Measurements from ENCODE around the gene HSDL2. TPM values are rescaled to one million over a fixed set of nuclear protein-coding genes. Genes with fewer than 3 reads are reported as not detected.

Gene HSDL2
- total RNA-seq, 1 donor from 2014 or later, result 4.8 TPM

DNA sequence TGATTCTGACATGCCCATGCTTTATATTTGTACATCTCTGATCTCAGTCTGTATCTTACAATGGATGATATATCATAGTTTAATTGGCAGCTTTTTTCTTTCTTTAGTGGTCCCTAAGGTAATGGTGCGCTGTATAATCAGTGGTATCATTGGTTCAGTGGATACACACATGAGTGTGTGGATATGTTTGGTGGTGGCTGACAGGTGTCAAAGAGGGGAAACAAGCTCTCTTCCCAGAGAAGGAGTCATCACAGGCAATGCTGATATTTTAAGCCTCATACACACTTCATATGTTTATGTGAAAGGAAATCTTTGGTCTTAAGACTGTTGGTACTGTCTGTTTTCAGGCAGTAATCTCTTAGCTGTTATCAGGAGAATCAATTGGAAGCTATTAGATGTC, 54.6 kb downstream of the HSDL2 start:
- Mint-ChIP-seq H3K4me1 (ENCODE audit: low read depth, unreplicated experiment) (no peaks in the 10 kb centered on the region), H3K4me3 (ENCODE audit: unreplicated experiment) (no peak overlapping the region), H3K27ac (ENCODE audit: unreplicated experiment) (no peak overlapping the region), H3K9me3 (ENCODE audit: unreplicated experiment) (no peaks in the 10 kb centered on the region), H3K36me3 (ENCODE audit: unreplicated experiment) (no peaks in the 10 kb centered on the region), H3K27me3 (ENCODE audit: unreplicated experiment) (no peaks in the 10 kb centered on the region)
- TF ChIP-seq, protein P1, sequence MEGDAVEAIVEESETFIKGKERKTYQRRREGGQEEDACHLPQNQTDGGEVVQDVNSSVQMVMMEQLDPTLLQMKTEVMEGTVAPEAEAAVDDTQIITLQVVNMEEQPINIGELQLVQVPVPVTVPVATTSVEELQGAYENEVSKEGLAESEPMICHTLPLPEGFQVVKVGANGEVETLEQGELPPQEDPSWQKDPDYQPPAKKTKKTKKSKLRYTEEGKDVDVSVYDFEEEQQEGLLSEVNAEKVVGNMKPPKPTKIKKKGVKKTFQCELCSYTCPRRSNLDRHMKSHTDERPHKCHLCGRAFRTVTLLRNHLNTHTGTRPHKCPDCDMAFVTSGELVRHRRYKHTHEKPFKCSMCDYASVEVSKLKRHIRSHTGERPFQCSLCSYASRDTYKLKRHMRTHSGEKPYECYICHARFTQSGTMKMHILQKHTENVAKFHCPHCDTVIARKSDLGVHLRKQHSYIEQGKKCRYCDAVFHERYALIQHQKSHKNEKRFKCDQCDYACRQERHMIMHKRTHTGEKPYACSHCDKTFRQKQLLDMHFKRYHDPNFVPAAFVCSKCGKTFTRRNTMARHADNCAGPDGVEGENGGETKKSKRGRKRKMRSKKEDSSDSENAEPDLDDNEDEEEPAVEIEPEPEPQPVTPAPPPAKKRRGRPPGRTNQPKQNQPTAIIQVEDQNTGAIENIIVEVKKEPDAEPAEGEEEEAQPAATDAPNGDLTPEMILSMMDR (IDR thresholded peaks at IDR 0.05; ENCODE audit: partially characterized antibody, unreplicated experiment), result no peak
- no peak for DNase-seq

DNA sequence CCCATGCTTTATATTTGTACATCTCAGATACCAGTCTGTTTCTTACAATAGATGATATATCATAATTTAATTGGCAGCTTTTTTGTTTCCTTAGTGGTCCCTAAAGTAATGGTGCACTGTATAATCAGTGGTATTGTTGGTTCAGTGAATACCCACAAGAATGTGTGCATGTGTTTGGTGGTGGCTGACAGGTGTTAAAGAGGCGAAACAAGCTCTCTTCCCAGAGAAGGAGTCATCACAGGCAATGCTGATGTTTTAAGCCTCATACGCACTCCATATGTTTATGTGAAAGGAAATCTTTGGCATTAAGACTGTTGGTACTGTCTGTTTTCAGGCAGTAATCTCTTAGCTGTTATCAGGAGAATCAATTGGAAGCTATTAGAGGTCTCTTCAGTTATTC, 57.5 kb downstream of the HSDL2 start:
- H3K27ac Mint-ChIP-seq (ENCODE audit: unreplicated experiment), result no peak overlapping the region
- no peaks in the 10 kb centered on the region for H3K9me3 Mint-ChIP-seq (ENCODE audit: unreplicated experiment)
- no peaks in the 10 kb centered on the region for H3K4me1 Mint-ChIP-seq (ENCODE audit: low read depth, unreplicated experiment)
- no peak overlapping the region for H3K4me3 Mint-ChIP-seq (ENCODE audit: unreplicated experiment)
- TF ChIP-seq, protein P1 (IDR thresholded peaks at IDR 0.05; ENCODE audit: partially characterized antibody, unreplicated experiment), result no peak
- no peaks in the 10 kb centered on the region for H3K36me3 Mint-ChIP-seq (ENCODE audit: unreplicated experiment)
- no peaks in the 10 kb centered on the region for H3K27me3 Mint-ChIP-seq (ENCODE audit: unreplicated experiment)
- no peak for DNase-seq

DNA sequence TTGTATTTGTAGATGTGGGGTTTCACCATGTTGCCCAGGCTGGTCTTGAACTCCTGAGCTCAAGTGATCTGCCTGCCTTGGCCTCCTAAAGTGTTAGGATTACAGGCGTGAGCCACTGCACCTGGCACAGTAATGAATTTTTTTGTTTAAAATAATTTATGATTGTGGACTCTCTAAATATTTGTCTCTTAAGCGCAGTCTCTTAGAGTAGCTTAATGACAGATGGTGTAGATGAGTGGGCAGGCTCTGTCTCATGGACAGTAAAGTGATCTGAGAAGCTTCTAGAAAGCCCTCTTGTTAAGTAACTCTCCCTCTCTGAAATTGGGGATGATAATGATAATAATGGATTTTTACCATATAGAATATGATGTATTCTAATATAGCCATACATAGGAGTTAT, 59.3 kb downstream of the HSDL2 start:
- no peak overlapping the region for H3K27ac Mint-ChIP-seq (ENCODE audit: unreplicated experiment)

DNA sequence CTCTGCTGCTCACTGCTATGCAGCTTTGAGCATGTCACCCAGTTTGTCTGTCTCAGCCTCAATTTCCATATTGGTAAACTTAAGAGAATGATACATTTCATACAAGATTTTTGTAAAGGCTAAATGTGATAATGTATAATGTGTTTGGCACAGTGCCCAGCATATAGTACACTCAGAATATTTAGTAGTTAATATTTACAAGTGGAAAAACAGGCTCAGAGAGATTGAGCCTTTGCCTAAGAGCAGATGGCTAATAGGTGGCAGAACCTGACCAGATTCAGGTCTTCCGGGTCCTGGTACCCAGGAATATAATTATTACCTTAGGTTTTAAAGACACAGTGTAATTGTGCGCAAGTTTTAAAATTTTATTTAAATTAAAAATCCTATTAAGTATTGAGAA, 59.9 kb downstream of the HSDL2 start:
- TF ChIP-seq, protein P1 (IDR thresholded peaks at IDR 0.05; ENCODE audit: partially characterized antibody, unreplicated experiment), result no peak
- Mint-ChIP-seq H3K36me3 (ENCODE audit: unreplicated experiment) (no peaks in the 10 kb centered on the region), H3K27ac (ENCODE audit: unreplicated experiment) (no peak overlapping the region), H3K4me3 (ENCODE audit: unreplicated experiment) (no peak overlapping the region), H3K27me3 (ENCODE audit: unreplicated experiment) (no peaks in the 10 kb centered on the region), H3K9me3 (ENCODE audit: unreplicated experiment) (no peaks in the 10 kb centered on the region), H3K4me1 (ENCODE audit: low read depth, unreplicated experiment) (no peaks in the 10 kb centered on the region)
- no peak for DNase-seq

More for the DNA sequence above, 59.3 kb downstream of the HSDL2 start:
- H3K9me3 Mint-ChIP-seq (ENCODE audit: unreplicated experiment), result no peaks in the 10 kb centered on the region
- no peaks in the 10 kb centered on the region for H3K36me3 Mint-ChIP-seq (ENCODE audit: unreplicated experiment)
- TF ChIP-seq, protein P1 (IDR thresholded peaks at IDR 0.05; ENCODE audit: partially characterized antibody, unreplicated experiment), result no peak
- H3K4me3 Mint-ChIP-seq (ENCODE audit: unreplicated experiment), result no peak overlapping the region
- H3K4me1 Mint-ChIP-seq (ENCODE audit: low read depth, unreplicated experiment), result no peaks in the 10 kb centered on the region
- no peaks in the 10 kb centered on the region for H3K27me3 Mint-ChIP-seq (ENCODE audit: unreplicated experiment)
- DNase-seq, result no peak

DNA sequence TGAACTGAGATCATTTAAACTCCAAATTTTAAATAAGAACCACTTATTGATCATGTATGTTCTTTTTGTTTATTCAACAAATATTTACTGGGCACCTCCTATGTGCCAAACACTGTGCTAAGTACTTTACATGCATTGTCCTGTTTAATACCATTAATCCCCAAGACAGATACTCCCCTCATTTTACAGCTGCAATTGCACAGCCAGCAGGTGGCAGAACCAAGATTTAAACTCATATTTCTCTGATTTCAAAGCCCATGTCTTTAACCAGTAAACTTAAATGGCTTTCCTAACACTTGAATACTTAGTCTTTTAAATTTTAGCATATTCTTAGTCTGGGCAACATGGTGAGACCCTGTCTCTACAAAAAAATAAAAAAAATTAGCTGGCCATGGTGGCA, 63.3 kb downstream of the HSDL2 start:
- Mint-ChIP-seq H3K36me3 (ENCODE audit: unreplicated experiment) (no peaks in the 10 kb centered on the region), H3K27me3 (ENCODE audit: unreplicated experiment) (no peaks in the 10 kb centered on the region), H3K4me3 (ENCODE audit: unreplicated experiment) (no peak overlapping the region), H3K9me3 (ENCODE audit: unreplicated experiment) (no peaks in the 10 kb centered on the region), H3K27ac (ENCODE audit: unreplicated experiment) (no peak overlapping the region), H3K4me1 (ENCODE audit: low read depth, unreplicated experiment) (no peaks in the 10 kb centered on the region)
- TF ChIP-seq, protein P1 (IDR thresholded peaks at IDR 0.05; ENCODE audit: partially characterized antibody, unreplicated experiment), result peak; percentile 31
- DNase-seq, result no peak

Data from glutamatergic neuron (in vitro differentiated cells).